ENCODE data around the gene REC8.

DNA sequence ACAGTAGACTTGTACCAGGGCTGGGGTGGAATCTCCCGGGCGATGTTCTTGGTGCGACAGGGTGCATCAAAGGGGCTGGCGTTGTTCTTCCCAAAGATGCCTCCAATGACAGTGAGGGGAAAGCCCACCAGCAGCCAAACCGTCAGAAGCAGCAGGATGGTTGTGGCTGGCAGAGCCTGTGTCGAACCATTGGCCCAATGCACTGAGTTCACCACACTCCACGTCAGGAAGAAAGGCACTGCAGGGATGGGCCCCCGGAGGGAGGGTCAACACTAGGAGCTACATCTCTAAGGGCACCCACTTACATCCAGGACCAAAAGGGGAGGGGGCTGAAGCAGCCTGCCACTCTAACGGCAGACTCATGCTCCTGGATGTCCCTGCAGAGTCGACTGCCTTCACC lies 18.5 kb downstream of the REC8 start:
- no peak for TF ChIP-seq POLR2AphosphoS5 (IDR thresholded peaks at IDR 0.05)
- TF ChIP-seq, protein P1, sequence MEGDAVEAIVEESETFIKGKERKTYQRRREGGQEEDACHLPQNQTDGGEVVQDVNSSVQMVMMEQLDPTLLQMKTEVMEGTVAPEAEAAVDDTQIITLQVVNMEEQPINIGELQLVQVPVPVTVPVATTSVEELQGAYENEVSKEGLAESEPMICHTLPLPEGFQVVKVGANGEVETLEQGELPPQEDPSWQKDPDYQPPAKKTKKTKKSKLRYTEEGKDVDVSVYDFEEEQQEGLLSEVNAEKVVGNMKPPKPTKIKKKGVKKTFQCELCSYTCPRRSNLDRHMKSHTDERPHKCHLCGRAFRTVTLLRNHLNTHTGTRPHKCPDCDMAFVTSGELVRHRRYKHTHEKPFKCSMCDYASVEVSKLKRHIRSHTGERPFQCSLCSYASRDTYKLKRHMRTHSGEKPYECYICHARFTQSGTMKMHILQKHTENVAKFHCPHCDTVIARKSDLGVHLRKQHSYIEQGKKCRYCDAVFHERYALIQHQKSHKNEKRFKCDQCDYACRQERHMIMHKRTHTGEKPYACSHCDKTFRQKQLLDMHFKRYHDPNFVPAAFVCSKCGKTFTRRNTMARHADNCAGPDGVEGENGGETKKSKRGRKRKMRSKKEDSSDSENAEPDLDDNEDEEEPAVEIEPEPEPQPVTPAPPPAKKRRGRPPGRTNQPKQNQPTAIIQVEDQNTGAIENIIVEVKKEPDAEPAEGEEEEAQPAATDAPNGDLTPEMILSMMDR (IDR thresholded peaks at IDR 0.05), result no peak

Data from suprapubic skin (tissue), 3 donors.